Ramos (cell line): ENCODE results near the gene MRPL24.

Experiments used
- in situ Hi-C: fragments of 300-500 bp; cut with MboI; formaldehyde crosslinking; loops from one replicate; pipeline ENCODE4 v1.14.3; 2022; ENCODE audit warnings: low sequenced_read_pairs; ENCODE audit not compliant: unreplicated experiment

The MRPL24 gene

DNA sequence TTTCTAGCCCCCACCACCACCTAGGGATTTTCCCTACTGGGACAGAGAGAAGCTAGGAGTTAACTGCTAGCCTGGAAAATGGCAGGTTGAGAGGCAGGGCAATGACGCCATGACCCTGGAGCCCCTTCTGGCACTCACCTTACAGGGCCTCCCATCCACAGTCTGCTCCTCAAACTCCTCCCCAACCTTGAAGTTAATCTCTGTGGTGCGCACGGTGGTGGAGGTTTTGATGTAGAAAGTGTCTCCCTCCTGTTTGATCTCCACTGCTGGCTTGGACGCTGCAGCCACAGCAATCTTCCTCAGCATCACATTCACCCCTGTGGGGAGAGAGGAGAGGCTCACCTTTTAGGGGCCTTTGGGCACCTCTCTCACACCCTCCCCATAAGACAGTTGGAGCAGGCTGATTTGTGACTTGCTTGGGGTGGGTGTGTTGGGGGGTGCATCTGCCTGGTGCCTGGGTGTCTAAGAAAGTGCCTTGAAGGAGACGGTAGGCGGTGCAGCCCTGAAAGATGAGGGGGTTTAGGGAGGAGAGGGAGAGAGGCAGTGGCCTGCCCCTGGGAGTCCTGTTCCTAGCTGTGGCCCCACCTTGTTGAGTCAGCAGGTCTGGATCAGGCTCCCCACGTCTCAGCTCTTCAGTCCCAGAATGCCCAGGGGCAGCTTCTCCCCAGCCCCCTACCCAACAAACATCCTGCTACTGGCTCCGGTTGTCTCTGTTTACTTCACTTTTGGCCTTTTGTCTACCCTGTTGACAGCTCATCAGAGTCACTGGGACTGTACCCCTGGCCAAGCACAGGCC is 40.0 kb downstream of the MRPL24 start:
- in situ Hi-C loops: no loop called here

DNA sequence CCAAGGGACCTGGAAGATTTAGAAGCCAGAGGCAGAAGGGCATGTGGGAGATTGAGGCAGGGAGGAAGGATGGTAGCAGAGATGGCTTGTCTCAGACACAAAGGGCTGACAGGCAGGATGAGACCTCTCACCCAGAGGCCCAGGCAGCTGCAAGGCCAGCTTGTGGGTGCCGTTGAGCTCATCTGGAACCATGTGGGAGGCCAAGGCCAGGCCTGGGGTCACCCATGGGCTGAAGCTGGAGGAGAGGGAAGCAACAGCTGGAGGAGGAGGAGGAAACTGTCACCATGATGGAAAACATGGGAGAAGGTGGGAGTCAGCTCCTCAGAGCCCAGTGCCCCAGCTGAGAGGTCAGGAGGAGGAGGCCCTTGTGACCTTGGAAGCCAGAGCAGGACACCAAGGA is 41.9 kb downstream of the MRPL24 start:
- in situ Hi-C loops: no loop called here

DNA sequence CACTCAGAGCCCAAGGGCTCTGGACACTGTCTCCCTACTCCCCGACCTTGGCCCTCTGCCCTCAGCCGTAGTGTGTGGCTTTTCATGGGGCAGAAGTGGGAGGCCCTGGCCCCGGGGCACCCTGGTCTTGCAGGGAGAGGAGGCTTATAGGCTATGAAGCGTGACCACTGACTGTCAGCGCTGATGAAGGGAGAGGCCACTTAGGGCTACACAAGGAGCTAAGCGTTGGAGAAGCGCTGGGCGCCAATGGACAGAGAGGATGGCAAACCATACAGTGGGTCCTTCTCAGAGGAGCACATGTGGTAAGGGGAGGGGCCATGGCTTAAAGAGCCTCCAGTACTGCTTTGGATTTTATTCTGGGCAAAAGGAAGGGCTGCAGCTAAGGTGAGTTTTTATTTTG is 43.4 kb downstream of the MRPL24 start:
- in situ Hi-C loops: no loop called here

DNA sequence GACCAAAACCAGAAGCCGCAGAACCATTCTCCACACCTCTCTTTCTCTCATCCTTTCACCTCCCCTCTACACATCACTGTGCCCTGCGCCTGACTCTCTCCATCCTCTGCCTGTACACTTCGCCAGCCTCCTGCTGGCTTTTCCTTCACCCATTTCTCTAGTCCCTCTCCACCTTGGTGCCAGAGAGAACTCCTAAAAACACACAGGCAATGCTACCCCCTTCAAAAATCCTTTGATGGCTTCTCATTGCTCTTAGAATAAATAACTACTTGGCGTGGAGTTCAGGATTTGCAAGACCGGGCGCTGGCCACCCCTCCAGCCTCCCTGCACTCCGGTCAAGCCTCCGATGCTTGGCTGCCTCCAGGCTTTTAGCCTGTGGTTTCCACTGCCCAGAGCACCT is 44.1 kb downstream of the MRPL24 start:
- in situ Hi-C loops: no loop called here

DNA sequence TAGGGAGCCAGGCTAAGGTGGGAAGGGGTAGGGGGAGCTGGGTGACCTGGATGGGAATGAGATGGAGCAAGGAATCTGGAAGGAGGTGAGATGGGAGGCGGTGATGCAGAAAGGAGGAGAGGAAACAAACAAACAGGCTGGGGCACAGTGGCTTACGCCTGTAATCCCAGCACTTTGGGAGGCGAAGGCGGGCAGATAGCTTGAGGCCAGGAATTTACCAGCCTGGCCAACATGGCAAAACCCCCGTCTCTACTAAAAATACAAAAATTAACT is 46.3 kb downstream of the MRPL24 start:
- in situ Hi-C loops: no loop called here

DNA sequence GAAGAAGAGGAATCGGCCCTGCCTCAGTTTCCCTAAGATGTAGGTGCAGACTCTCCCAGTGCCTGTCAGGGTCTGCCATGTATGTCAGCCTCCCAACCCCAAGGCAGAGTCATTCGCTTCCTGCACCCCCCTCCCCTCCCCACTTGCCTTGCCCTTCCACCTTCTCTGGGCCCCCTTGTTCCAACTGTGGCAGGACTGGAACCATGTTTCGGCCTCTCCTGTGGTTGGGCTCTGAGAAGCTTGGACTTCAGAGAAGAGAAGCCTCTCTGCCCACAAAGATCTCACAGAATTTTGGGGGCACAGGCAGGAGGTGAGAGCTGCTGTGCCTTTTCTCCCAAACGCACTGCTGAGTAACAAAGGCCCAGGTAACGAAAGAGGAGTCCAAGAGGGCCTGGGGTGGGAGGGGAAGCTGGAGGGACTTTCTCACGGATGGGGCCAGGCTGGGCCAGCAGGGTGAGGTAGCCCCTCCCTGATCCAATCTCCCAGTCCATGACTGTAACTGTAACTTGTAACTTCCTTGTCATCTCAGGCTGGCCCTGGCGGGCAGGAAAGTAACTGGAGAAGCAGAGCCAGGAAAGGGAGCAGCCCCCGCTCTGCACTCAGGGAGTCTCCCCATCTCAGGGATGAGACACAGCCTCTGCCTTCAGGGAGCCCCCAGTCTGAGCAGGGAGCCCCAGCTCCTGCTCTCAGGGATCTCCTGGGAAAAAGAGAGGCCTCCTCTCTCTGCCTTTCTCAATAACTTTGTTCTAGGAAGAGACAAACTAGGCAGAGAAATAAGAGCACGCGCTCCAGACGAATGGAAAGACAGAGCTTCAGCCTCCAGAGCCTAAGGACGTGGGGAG is 46.8 kb downstream of the MRPL24 start:
- in situ Hi-C loops: no loop called here

DNA sequence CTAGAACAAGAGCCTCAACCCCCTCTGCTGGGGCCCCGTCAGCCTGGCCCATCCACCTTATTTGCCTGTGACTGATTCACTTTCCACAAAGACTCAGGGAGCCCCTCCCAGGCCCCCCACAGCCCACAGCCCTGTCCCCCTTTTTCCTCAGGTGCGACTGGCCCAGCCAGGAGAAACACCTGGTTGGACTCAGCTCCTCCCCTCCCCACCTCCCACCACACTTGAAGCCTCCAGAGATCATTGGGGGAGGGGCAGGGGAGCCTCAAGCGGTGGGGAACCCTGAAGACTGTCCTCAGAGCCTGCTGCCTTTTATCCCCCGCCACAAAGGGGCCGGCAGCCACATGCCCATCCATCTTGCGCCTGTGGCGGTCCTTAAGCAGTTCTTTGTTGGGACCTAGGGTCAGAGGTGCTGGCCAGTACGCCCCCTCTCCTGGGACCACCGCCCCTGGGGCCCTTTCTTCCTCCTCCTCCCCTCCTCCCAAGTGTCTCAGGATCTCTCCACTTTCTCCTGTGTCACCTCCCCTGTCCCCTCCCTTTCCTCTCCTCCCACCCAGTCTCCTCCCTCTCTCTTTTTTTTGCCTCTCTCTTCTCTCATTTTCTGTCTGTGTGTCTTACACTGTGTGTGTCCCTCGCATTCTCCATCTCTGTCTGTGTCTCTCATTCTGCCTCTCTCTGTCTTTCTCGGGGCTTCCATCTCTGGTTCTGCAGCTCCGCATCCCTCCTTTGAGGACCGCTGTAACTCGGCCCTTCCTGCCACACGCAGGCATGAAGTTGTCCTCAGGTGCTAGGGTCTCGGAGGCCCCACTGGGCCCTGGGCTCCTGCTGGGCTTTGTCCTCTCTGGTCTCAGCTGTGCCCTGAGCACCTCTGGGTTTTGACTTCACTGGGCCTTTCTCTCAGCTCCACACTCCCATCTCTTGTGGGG is 47.7 kb downstream of the MRPL24 start:
- in situ Hi-C loops: no loop called here

DNA sequence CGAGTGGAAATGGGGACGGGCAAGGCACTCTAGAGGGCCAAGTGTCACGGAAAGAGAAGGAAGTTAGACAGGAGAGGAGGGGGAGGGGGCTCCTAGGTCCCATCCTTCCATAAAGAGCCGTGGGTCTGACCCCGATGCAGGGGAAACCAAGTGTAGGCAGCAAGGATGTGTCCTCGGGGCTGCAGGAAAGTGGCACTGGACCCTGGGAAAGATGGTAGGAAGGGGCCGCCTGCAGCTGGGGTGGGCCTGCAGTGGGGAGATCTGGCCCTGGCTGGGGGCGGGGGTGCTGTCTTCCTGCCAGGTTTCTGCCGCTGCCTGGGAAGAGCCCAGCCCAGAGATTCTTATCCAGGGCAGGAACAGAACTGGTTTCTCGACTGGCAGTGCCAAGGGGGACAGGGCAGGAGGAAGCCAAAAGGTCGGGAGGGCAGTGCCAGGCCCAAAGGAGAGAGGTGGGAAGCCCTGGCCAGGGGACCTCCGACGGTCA is 48.4 kb downstream of the MRPL24 start:
- in situ Hi-C loops: no loop called here

DNA sequence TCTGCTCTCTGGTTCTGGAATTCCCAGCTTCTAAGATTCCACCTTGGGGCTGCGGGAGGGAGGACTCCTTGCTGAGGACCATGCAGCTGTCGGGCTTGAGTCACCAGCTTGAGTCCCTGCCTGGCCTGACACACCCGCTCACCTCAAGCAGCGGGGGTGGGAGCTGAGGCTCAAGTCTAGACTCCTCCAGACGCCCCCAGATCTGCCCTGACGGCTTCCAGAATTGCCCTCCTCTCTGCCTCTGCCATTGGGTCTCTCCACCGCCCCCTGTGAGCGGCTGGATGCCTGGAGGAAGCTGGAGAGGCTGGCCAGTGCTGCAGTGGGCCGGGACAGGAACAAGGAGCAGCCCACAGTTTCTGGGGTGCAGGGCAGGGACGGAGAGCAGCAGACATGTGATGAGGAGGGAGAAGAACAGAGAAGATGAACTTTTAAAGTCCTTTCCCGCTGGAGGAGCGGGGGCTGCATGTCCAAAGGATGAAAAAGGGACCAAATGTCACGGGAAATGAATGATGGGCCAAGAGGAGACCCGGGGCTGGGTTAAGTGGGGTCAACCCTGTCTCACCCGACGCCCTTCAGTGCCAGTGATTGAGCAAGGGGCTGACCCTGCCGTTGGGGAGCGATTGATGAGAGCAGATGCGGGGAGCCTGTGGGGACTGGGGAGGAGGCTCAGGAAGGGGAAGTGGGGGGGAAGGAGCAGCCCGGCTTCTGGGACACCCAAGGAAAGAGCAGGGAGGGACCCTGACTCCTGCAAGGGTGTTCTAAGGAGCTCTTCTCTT is 49.0 kb downstream of the MRPL24 start:
- in situ Hi-C loops: no loop called here

DNA sequence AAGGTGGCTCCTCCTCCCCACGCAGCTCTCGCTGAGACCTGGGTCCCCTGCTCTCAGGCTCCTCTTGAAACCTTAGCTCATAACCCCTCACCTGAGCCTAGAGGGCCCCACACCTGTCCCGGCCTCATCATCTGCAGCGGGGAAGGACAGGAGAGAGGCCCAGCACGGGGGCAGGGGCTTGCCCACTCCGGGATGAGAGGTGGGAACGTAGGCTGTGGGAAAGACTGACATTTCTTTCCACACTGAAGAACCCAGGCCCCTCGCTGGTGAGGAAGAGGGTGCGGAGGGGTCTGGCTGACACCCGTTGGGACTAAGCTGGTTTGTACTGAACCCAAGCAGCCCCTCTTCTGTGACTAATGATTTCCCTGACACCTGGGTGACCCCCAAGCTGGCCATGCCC is 49.7 kb downstream of the MRPL24 start:
- in situ Hi-C loops: no loop called here

DNA sequence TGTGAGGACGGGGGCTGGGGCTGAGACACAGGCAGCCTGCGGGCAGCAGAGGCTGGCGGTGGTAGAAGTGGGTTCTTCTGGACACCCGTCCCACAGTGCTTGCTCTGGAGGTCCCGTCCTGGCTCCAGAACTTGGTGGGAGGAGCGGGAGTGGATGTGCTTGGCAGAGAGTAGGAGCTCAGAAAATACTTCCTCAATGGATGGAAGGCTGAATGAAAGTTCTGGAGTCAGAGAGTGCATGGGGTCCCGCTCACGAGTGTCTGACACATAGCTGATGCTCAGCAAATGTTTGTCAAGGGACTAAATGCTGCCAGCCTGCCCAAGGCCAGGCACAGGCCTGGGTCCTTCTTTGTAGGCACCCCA is 50.2 kb downstream of the MRPL24 start:
- in situ Hi-C loops: no loop called here

DNA sequence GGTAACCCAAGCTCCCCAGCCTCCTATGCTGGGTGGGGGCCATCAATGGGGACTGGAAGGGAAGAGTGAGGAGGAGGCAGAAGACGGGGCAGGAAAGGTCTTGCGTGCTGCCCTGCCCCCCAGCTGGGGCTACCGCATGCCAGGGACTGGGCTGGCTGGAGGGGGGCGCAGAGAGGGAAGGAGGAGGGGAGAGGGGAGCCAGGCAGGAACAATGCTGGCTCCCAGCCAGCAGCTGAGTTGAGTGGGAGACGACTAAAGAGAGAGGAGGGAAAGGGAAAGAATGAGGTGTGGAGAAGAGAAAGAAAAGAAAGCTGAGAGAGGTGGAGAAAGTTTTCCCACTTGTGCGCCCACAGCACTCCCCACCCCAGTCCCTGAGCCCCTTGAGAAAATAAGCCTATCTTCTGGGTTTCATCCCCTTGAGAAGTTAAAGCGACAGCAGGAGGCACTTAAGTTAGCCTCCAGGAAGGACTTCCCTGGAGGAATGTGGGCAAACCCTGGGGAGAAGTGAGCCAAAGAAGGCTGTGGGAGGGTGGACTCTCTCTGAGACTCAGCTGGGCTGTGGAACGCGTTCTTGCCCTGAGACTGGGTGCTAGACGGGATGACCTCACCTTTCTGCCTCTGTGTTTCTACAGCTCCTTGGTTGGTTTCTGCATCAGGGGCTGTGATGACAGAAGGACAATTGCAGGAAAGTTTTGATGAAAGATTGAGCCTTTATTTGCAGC is 50.8 kb downstream of the MRPL24 start:
- in situ Hi-C loops: loop anchor here (5.0 kb wide), 1 partner anchor 172 kb away; the partner anchor contains the start of gene NTRK1

DNA sequence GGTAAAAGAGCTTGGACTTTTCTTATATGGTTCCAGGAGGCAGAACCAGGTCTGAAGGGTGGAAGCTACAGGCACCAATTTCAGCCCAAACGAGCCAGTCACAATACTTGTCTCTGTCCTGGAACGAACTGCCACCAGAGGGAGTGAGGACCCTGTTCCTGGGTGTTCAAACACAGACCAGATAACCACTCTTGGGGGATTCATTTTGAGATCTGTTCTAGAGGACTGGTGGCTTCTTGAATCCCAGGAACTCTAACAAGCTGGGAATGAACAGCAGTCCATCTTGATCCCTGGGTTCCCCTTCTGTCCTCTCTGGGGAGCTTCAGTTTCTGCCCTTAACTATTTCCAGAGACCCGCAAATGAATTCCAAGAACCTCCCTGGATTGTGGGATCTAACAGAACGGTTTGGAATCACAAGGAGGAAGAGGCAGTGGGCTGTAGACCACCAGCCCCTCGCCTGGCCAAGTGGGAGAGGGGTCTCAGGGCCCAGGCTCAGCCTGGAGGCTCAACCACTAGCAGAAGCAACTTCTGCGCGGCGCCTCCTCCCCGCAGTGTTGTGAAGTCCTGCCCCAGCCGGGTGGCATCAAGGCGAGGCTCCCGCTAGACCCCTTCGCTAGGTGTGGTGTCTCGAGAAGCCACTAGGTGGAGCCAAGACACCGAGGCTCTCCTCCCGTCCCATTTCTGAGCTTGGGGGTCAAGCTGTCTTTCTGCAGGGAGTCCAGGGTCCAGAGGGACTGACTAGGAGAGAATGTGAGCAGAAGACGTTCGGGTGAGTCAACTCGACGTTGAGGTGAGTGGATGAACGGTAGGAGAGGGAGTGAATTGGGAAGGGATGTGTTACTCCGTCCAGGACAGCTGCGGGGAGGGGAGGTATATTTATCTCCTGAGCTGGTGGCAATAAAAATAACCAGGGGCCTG is 51.6 kb downstream of the MRPL24 start:
- in situ Hi-C loops: loop anchor here (5.0 kb wide), 1 partner anchor 173 kb away; the partner anchor contains the start of gene NTRK1
